GM12878 (cell line): ENCODE results near the gene BTBD9. TPM values are rescaled to one million over a fixed set of nuclear protein-coding genes. Genes with fewer than 3 reads are reported as not detected.

Experiments used
- ATAC-seq: fragments of 200-7000 bp; cut with Tn5 transposase; 3 replicates; pipeline ENCODE4 v1.9.1; 2020; ENCODE audit warnings: mild to moderate bottlenecking, moderate library complexity
- BruUV-seq: library from RNA; stranded (reverse); fragments of 400-500 nt; replicated peaks from 2 replicates; lab custom pipeline; 2021; lab: Mats Ljungman, UMichigan
- CTCF ChIA-PET: fragments of 300-600 bp; sonication (Branson Sonifier 250); formaldehyde crosslinking; extraction: SDS; loops from one replicate; lab custom pipeline; 2021; ENCODE audit warnings: inconsistent platforms; lab: Yijun Ruan, JAX
- POLR2A ChIA-PET: fragments of 350-600 bp; formaldehyde crosslinking; extraction: SDS; loops from one replicate; lab custom pipeline; 2021; ENCODE audit warnings: inconsistent platforms; lab: Charles Lee
- RAD21 ChIA-PET: fragments of 300-600 bp; sonication (Branson Sonifier 250); formaldehyde crosslinking; loops from one replicate; lab custom pipeline; 2023; ENCODE audit warnings: antibody characterized with exemption; ENCODE audit not compliant: unreplicated experiment; lab: Charles Lee
- SMC1A ChIA-PET: fragments of 300-600 bp; sonication (Branson Sonifier 250); formaldehyde crosslinking; loops from one replicate; lab custom pipeline; 2023; ENCODE audit not compliant: unreplicated experiment, uncharacterized antibody; lab: Charles Lee
- DNase-seq: peaks from one replicate; pipeline ENCODE4 v3.0.0-alpha.2; 2011; ENCODE audit warnings: low read depth, low spot score
- FAIRE-seq: peaks from 3 replicates; lab custom pipeline; 2011; peaks lifted over from hg19 to GRCh38; lab: Jason Lieb, UNC
- H2AFZ ChIP-seq: 2 replicates; pipeline ENCODE4 v1.6.0; 2011; ENCODE audit warnings: low read depth, low read length, control low read depth; ENCODE audit not compliant: control insufficient read depth
- H3K27ac ChIP-seq: 2 replicates; pipeline ENCODE4 v1.5.1; 2011; ENCODE audit warnings: control low read depth; ENCODE audit not compliant: control insufficient read depth, insufficient read depth
- H3K27me3 ChIP-seq, 2 experiments: replicated peaks in 1 of 2; 2 replicates each; pipeline versions ENCODE4 v1.6.0 to v1.6.1; 2011; ENCODE audit warnings: low read length in 1 of 2; ENCODE audit not compliant: control insufficient read depth in 2 of 2, insufficient read depth in 2 of 2
- H3K36me3 ChIP-seq, 2 experiments: 2 replicates each; pipeline ENCODE4 v1.5.1; 2011; ENCODE audit warnings: low read length in 1 of 2; ENCODE audit not compliant: control insufficient read depth in 2 of 2, insufficient read depth in 2 of 2
- H3K4me1 ChIP-seq: 2 replicates; pipeline ENCODE4 v1.6.1; 2011; ENCODE audit warnings: mild to moderate bottlenecking, low read length, moderate library complexity, mixed read lengths; ENCODE audit not compliant: control insufficient read depth, insufficient read depth
- H3K4me2 ChIP-seq: 2 replicates; pipeline ENCODE4 v1.6.0; 2011; ENCODE audit warnings: control low read depth; ENCODE audit not compliant: control insufficient read depth, insufficient read depth
- H3K4me3 ChIP-seq: fragments of 200-600 bp; sonication (generic); 2 replicates; pipeline ENCODE4 v1.5.1; 2016
- H3K79me2 ChIP-seq: 2 replicates; pipeline ENCODE4 v1.6.0; 2011; ENCODE audit warnings: low read length; ENCODE audit not compliant: control insufficient read depth, insufficient read depth
- H3K9ac ChIP-seq: 2 replicates; pipeline ENCODE4 v1.8.0; 2011; ENCODE audit warnings: low read length, control low read depth, mixed read lengths; ENCODE audit not compliant: control insufficient read depth, insufficient read depth
- H3K9me3 ChIP-seq: replicated peaks from 3 replicates; pipeline ENCODE4 v1.5.1; 2011; ENCODE audit warnings: mild to moderate bottlenecking, low read length; ENCODE audit not compliant: control insufficient read depth, insufficient read depth
- H4K20me1 ChIP-seq: 2 replicates; pipeline ENCODE4 v1.6.0; 2011; ENCODE audit not compliant: control insufficient read depth, insufficient read depth
- GABPA ChIP-seq: IDR thresholded peaks from 2 replicates; pipeline ENCODE4 v1.6.1; 2014; ENCODE audit warnings: antibody characterized with exemption, low read depth, mild to moderate bottlenecking, inconsistent platforms
- IRF5 ChIP-seq: fragments of 450-650 bp; IDR thresholded peaks from 2 replicates; pipeline ENCODE4 v1.6.1; 2017; ENCODE audit warnings: borderline replicate concordance
- MTA3 ChIP-seq: IDR thresholded peaks from 2 replicates; pipeline ENCODE4 v1.6.1; 2012; ENCODE audit warnings: low read length, inconsistent platforms, borderline replicate concordance
- PAX5 ChIP-seq: IDR thresholded peaks from 2 replicates; pipeline ENCODE4 v1.6.1; 2011; ENCODE audit warnings: low read depth, low read length, borderline replicate concordance
- PRDM15 ChIP-seq: fragments of 450-650 bp; formaldehyde crosslinking; IDR thresholded peaks from 2 replicates; pipeline ENCODE4 v1.4.0; 2020; ENCODE audit warnings: mild to moderate bottlenecking, moderate library complexity
- SP1 ChIP-seq: IDR thresholded peaks from one replicate; pipeline ENCODE4 v1.6.1; 2011; ENCODE audit warnings: low read depth, low read length
- SPI1 ChIP-seq: IDR thresholded peaks from 2 replicates; pipeline ENCODE4 v1.6.1; 2011; ENCODE audit warnings: low read depth, mild to moderate bottlenecking, low read length, moderate library complexity, borderline replicate concordance; ENCODE audit not compliant: insufficient read depth
- ZNF207 ChIP-seq: fragments of 450-650 bp; IDR thresholded peaks from 2 replicates; pipeline ENCODE4 v1.6.1; 2014; ENCODE audit warnings: antibody characterized with exemption, mild to moderate bottlenecking, borderline replicate concordance
- ZNF622 ChIP-seq: fragments of 450-650 bp; IDR thresholded peaks from 2 replicates; pipeline ENCODE4 v1.6.1; 2017; ENCODE audit warnings: mild to moderate bottlenecking, inconsistent platforms
- WGBS: methylation state at CpG from one replicate; pipeline ENCODE4 v1.1.6; 2016; ENCODE audit warnings: low lambda C conversion rate; ENCODE audit not compliant: insufficient replicate concordance, insufficient coverage; ENCODE audit errors: missing lambda C conversion rate; 5-methylcytosine and 5-hydroxymethylcytosine counted together
- in situ Hi-C: fragments of 300-500 bp; cut with MboI; formaldehyde crosslinking; loops from 9 replicates; pipeline ENCODE4 v1.14.3; 2018; ENCODE audit warnings: mixed read lengths
- intact Hi-C: fragments of 100-400 bp; cut with micrococcal nuclease; formaldehyde crosslinking; loops from one replicate; pipeline ENCODE4 v1.14.2; 2022; ENCODE audit not compliant: unreplicated experiment
- polyA plus RNA-seq, 11 experiments: library from polyadenylated mRNA; depleted of rRNA in 4 of 11; unstranded in 6 of 11; stranded (reverse) in 5 of 11; fragments of >200 nt; fragmentation: Nextera tagmentation in 4 of 11; fragmentation: Illumina TruSeq in 1 of 11; extraction: Ambion mirVana in 4 of 11; extraction: Trizol in 1 of 11; gene quantifications; 1 replicate in 1 of 11; 2 replicates in 10 of 11; pipeline versions ENCODE4 v1.2.1 to v1.2.3, GENCODE V29; 2011 to 2016; ENCODE audit warnings: inconsistent platforms in 2 of 11, missing spikeins in 2 of 11, low read depth in 1 of 11
- total RNA-seq, 4 experiments: library from RNA; depleted of rRNA in 3 of 4; stranded (reverse); fragments of >200 nt in 3 of 4; fragmentation: Illumina TruSeq in 1 of 4; extraction: Trizol in 1 of 4; gene quantifications; 2 replicates each; pipeline versions ENCODE4 v1.2.1 to v1.2.3, GENCODE V29; 2013 to 2021

BTBD9 gene
- total and polyA plus RNA-seq, 10 of the 15 experiments (the other 5 are each of a cell fraction or from before 2014, with no cell fraction given), result 0.22 to 8.6 (median 4.6) TPM

GRCh38 chr6:38564301-38564700 lies 75.4 kb downstream of the BTBD9 start:
- Histone ChIP-seq H3K79me2 (no peaks in the 10 kb centered on the region), H3K9me3 (no peaks in the 10 kb centered on the region), H3K4me3 (no peak overlapping the region), H3K4me1 (no peaks in the 10 kb centered on the region), H4K20me1 (no peaks in the 10 kb centered on the region), H3K36me3 (no peaks in the 10 kb centered on the region), H2AFZ (no peak overlapping the region), H3K27ac (no peak overlapping the region), H3K4me2 (no peak overlapping the region), H3K27me3 (no peaks in the 10 kb centered on the region), H3K9ac (no peak overlapping the region)
- POLR2A ChIA-PET, result interaction anchor here (0.6 to 0.7 kb wide), 3 partner anchors 141 to 538 kb away, joined by 3 to 4 read pairs (median 4); no protein-coding TSS in a partner anchor
- no peak for ATAC-seq
- intact Hi-C loops, result no loop called here
- in situ Hi-C loops, result no loop called here
- 95% methylated on average over 4 of the region's 4 CpGs for WGBS
- FAIRE-seq, result no peak
- RAD21 ChIA-PET, result interaction anchor here (0.8 kb wide), 1 partner anchor 832 kb away, joined by 3 read pairs; no protein-coding TSS in a partner anchor
- BruUV-seq, result no TSS peak
- CTCF ChIA-PET, result interaction anchor here (1.5 kb wide), 1 partner anchor 70 kb away, joined by 6 read pairs; no protein-coding TSS in a partner anchor
- SMC1A ChIA-PET, result no interaction called here
- TF ChIP-seq SPI1 (peak; percentile 71), ZNF207 (no peak)
- DNase-seq, result no peak

- intact Hi-C loops, result no loop called here
- no peak for FAIRE-seq
- WGBS, result 61% methylated on average over 3 of the region's 3 CpGs
Measured at GRCh38 chr6:38555606-38556005, 84.1 kb downstream of the BTBD9 start.

More at GRCh38 chr6:38555606-38556005, 84.1 kb downstream of the BTBD9 start:
- no peaks in the 10 kb centered on the region for H3K79me2 ChIP-seq
- ChIA-PET RAD21 (no interaction called here), CTCF (interaction anchor here (3.3 kb wide), 1 partner anchor 14 kb away, joined by 16 read pairs; no protein-coding TSS in a partner anchor), POLR2A (no interaction called here), SMC1A (interaction anchor here (0.8 kb wide), 1 partner anchor 60 kb away, joined by 3 read pairs; no protein-coding TSS in a partner anchor)
- no peak overlapping the region for H3K27ac ChIP-seq
- in situ Hi-C loops, result no loop called here
- no TSS peak for BruUV-seq
- peaks cover 2% of the 10 kb centered on the region; the same call in 2 of the 3 replicates for H3K9me3 ChIP-seq
- DNase-seq (no peak), ATAC-seq (no peak)
- no peaks in the 10 kb centered on the region for H3K27me3 ChIP-seq
- H4K20me1 ChIP-seq, result no peaks in the 10 kb centered on the region
- no peak overlapping the region for H3K4me2 ChIP-seq
- H3K36me3 ChIP-seq, result no peaks in the 10 kb centered on the region
- TF ChIP-seq MTA3, result no peak
- no peak for TF ChIP-seq IRF5
- no peak for TF ChIP-seq PAX5
- TF ChIP-seq SP1, result no peak
- TF ChIP-seq PRDM15, result no peak
- TF ChIP-seq GABPA, result no peak
- TF ChIP-seq ZNF622, result no peak
- H3K4me3 ChIP-seq, result no peak overlapping the region
- no peak overlapping the region for H2AFZ ChIP-seq
- H3K4me1 ChIP-seq, result no peaks in the 10 kb centered on the region
- H3K9ac ChIP-seq, result no peak overlapping the region
